ENCODE data around the gene THRA.

Gene THRA

GRCh38 chr17:40062329-40063186 is at the start of gene THRA:
THRA (plus strand) TSS chr17:40062965; CDS start chr17:40074489, 11,524 bp downstream.
- no peak for DNase-seq (ENCODE audit: low read depth in 2 of 3, low spot score in 2 of 3)

GRCh38 chr17:40014375-40014980 is 48.3 kb upstream of the THRA start:
- no peak for DNase-seq (ENCODE audit: low read depth in 2 of 3, low spot score in 2 of 3)

- DNase-seq (ENCODE audit: low read depth in 2 of 3, low spot score in 2 of 3): no peak
These were observed 47.5 kb upstream of the THRA start, which contains the start of gene CSF3 for GRCh38 chr17:40015005-40015997. CSF3 (plus strand) TSS chr17:40015440; CDS start chr17:40015475, 35 bp downstream.

- no peak for DNase-seq (ENCODE audit: low read depth in 2 of 3, low spot score in 2 of 3)
These were observed 46.5 kb upstream of the THRA start for GRCh38 chr17:40015998-40016985.

- no peak for DNase-seq (ENCODE audit: low read depth in 2 of 3, low spot score in 2 of 3)
These were observed 45.2 kb upstream of the THRA start for GRCh38 chr17:40017422-40018080.

GRCh38 chr17:40018211-40019121 is 44.3 kb upstream of the THRA start:
- DNase-seq (ENCODE audit: low read depth in 2 of 3, low spot score in 2 of 3): no peak

- no peak for DNase-seq (ENCODE audit: low read depth in 2 of 3, low spot score in 2 of 3)
These were observed 43.4 kb upstream of the THRA start for GRCh38 chr17:40019140-40019991.

- no peak for DNase-seq (ENCODE audit: low read depth in 2 of 3, low spot score in 2 of 3)
These were observed 42.6 kb upstream of the THRA start for GRCh38 chr17:40020146-40020545.

GRCh38 chr17:40021451-40021971 is 41.3 kb upstream of the THRA start:
- DNase-seq (ENCODE audit: low read depth in 2 of 3, low spot score in 2 of 3): no peak

GRCh38 chr17:40022497-40022896 is 40.3 kb upstream of the THRA start:
- DNase-seq (ENCODE audit: low read depth in 2 of 3, low spot score in 2 of 3): no peak

GRCh38 chr17:40022961-40023541 is 39.7 kb upstream of the THRA start:
- DNase-seq (ENCODE audit: low read depth in 2 of 3, low spot score in 2 of 3): no peak

GRCh38 chr17:40023590-40024292 is 39.0 kb upstream of the THRA start:
- no peak for DNase-seq (ENCODE audit: low read depth in 2 of 3, low spot score in 2 of 3)

GRCh38 chr17:40024901-40025300 is 37.9 kb upstream of the THRA start:
- DNase-seq (ENCODE audit: low read depth in 2 of 3, low spot score in 2 of 3): no peak

- DNase-seq (ENCODE audit: low read depth in 2 of 3, low spot score in 2 of 3): no peak
These were observed 37.2 kb upstream of the THRA start for GRCh38 chr17:40025559-40025958.

- DNase-seq (ENCODE audit: low read depth in 2 of 3, low spot score in 2 of 3): no peak
These were observed 36.6 kb upstream of the THRA start for GRCh38 chr17:40025991-40026815.

Measured in activated CD8-positive, alpha-beta memory T cell treated with anti-CD3 and anti-CD28 coated beads for 48 hours (primary cell).